Measurements from ENCODE around the gene CLEC18A.

- TF ChIP-seq, protein P1, sequence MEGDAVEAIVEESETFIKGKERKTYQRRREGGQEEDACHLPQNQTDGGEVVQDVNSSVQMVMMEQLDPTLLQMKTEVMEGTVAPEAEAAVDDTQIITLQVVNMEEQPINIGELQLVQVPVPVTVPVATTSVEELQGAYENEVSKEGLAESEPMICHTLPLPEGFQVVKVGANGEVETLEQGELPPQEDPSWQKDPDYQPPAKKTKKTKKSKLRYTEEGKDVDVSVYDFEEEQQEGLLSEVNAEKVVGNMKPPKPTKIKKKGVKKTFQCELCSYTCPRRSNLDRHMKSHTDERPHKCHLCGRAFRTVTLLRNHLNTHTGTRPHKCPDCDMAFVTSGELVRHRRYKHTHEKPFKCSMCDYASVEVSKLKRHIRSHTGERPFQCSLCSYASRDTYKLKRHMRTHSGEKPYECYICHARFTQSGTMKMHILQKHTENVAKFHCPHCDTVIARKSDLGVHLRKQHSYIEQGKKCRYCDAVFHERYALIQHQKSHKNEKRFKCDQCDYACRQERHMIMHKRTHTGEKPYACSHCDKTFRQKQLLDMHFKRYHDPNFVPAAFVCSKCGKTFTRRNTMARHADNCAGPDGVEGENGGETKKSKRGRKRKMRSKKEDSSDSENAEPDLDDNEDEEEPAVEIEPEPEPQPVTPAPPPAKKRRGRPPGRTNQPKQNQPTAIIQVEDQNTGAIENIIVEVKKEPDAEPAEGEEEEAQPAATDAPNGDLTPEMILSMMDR (IDR thresholded peaks at IDR 0.05), result no peak
- TF ChIP-seq EZH2 (IDR thresholded peaks at IDR 0.05) (no peak), EZH2phosphoT487 (IDR thresholded peaks at IDR 0.05) (no peak)
Measured at GRCh38 chr16:69924777-69925191, 26.4 kb upstream of the CLEC18A start.

Data from neural progenitor cell (in vitro differentiated cells).